ENCODE results near the gene SH3RF1. TPM values are rescaled to one million over a fixed set of nuclear protein-coding genes. Genes with fewer than 3 reads are reported as not detected.
"Not testable (repeated sequence)": the region's sequence is repeated elsewhere in the genome, so short reads cannot be mapped to it uniquely, and the experiment has no call there.

SH3RF1 gene
- total RNA-seq, 4 donors from 2014 or later: 10.6 to 17.9 (median 13.3) TPM

DNA sequence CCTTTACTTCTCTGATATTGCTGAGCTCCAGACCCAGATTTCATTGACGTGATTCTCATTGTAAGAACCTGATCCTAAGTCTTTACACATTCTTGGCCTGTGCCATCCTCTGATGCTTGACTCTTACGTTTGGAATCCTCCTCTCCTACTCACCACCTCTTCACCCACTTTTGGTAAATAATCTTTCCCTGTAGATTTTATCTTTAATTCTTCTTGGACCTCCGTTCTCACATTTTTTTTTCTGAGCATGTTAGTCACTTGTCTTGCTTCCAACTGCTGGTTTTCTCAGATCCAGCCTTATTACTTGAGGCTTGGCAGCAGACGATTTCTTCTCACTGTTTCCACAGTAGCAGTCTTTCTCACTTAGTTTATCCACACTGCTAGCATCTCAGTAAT lies 12.4 kb upstream of the SH3RF1 start:
- Histone ChIP-seq H3K9me3 (no peaks in the 10 kb centered on the region), H3K4me3 (no peak overlapping the region), H3K27me3 (no peaks in the 10 kb centered on the region), H3K4me1 (no peaks in the 10 kb centered on the region), H3K27ac (no peak overlapping the region), H3K36me3 (no peaks in the 10 kb centered on the region)
- WGBS, 2 donors: 72 to 74% methylated on average over 4 of the region's 4 CpGs
- no peak for TF ChIP-seq EP300 (IDR thresholded peaks at IDR 0.05)
- TF ChIP-seq, protein P1, sequence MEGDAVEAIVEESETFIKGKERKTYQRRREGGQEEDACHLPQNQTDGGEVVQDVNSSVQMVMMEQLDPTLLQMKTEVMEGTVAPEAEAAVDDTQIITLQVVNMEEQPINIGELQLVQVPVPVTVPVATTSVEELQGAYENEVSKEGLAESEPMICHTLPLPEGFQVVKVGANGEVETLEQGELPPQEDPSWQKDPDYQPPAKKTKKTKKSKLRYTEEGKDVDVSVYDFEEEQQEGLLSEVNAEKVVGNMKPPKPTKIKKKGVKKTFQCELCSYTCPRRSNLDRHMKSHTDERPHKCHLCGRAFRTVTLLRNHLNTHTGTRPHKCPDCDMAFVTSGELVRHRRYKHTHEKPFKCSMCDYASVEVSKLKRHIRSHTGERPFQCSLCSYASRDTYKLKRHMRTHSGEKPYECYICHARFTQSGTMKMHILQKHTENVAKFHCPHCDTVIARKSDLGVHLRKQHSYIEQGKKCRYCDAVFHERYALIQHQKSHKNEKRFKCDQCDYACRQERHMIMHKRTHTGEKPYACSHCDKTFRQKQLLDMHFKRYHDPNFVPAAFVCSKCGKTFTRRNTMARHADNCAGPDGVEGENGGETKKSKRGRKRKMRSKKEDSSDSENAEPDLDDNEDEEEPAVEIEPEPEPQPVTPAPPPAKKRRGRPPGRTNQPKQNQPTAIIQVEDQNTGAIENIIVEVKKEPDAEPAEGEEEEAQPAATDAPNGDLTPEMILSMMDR (IDR thresholded peaks at IDR 0.05): no peak
- no peak for TF ChIP-seq POLR2A (IDR thresholded peaks at IDR 0.05)
- no peak for DNase-seq (ENCODE audit: low spot score in 2 of 2)

DNA sequence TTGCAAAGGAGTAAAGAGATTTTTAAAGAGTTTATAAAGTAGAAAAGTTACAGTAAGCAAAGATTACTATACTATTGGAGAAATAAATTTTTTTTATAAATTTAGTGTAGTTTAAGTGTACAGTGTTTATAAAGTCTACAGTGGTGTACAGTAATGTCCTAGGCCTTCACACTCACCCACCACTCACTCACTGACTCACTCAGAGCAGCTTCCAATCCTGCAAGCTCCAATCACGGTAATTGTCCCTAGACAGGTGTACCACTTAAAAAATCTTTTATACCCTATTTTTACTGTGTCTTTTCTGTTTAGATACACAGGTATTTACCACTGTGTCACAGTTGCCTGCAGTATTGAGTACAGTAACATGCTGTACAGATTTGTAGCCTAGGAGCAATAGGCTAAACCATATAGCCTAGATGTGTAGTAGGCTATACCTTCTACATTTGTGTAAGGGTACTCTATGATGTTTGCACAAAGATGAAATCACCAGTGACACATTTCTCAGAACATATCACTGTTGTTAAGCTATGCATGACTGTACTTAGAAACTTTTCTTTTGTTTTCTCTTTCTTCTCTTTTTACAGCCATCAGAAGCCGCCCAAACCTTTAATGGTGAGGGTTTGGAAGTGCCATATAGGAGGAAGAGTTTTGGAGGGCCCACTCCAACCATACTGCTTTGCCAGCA lies 11.8 kb upstream of the SH3RF1 start:
- Histone ChIP-seq H3K27me3 (no peaks in the 10 kb centered on the region), H3K9me3 (no peaks in the 10 kb centered on the region), H3K4me3 (no peak overlapping the region), H3K36me3 (no peaks in the 10 kb centered on the region), H3K27ac (no peak overlapping the region), H3K4me1 (no peaks in the 10 kb centered on the region)
- DNase-seq (ENCODE audit: low spot score in 2 of 2): no peak
- 90 to 98% methylated on average over 2 of the region's 2 CpGs for WGBS, 2 donors
- TF ChIP-seq, protein P1 (IDR thresholded peaks at IDR 0.05): no peak
- TF ChIP-seq EP300 (IDR thresholded peaks at IDR 0.05): no peak
- TF ChIP-seq POLR2A (IDR thresholded peaks at IDR 0.05): no peak

DNA sequence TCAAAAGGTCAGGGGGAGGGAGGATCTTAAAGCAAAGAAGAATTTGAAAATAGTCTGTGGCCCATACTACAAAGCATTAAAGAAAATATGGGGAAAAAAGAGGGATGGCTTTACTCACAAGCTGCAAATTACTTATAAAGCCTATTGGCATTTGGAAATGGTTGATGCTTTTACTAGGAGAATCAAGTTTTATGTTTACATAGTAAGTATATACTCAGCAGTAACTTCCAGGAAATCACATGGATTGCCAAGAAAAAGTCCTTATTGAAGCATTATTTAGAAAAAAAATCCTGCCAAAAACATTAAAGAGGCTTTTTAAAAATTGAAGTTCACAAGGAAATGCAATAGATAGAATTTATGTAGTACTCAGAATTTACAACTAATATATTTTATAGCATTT lies 8.4 kb upstream of the SH3RF1 start:
- Histone ChIP-seq H3K4me3 (no peak overlapping the region), H3K9me3 (no peaks in the 10 kb centered on the region), H3K36me3 (no peaks in the 10 kb centered on the region), H3K27me3 (no peaks in the 10 kb centered on the region), H3K27ac (no peak overlapping the region), H3K4me1 (no peaks in the 10 kb centered on the region)
- no peak for TF ChIP-seq POLR2A (IDR thresholded peaks at IDR 0.05)
- TF ChIP-seq EP300 (IDR thresholded peaks at IDR 0.05): no peak
- TF ChIP-seq, protein P1 (IDR thresholded peaks at IDR 0.05): no peak
- DNase-seq (ENCODE audit: low spot score in 2 of 2): no peak

DNA sequence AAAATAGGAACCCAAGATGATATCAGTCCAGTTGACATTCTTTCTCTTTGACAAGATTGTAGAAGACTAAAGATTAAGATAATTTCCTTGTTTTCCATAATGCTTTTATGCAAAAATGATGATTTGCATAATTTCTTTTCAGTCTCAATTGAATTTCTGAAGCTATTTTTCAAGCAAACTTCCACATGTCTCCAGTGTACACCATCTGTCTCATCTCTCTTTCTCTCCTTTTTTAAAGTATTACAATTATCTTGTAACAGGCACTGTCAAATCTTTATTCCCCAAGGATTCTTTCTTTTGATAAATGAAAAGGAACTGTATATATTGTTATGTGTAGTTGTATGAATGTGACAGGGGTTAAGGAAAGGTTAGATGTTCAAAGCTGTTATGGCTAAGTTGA lies 7.9 kb upstream of the SH3RF1 start:
- no peaks in the 10 kb centered on the region for H3K4me1 ChIP-seq
- H3K27ac ChIP-seq: no peak overlapping the region
- H3K36me3 ChIP-seq: no peaks in the 10 kb centered on the region
- H3K4me3 ChIP-seq: no peak overlapping the region
- H3K27me3 ChIP-seq: no peaks in the 10 kb centered on the region
- H3K9me3 ChIP-seq: no peaks in the 10 kb centered on the region
- TF ChIP-seq EP300 (IDR thresholded peaks at IDR 0.05) (no peak), POLR2A (IDR thresholded peaks at IDR 0.05) (no peak)
- TF ChIP-seq, protein P1 (IDR thresholded peaks at IDR 0.05): no peak
- DNase-seq (ENCODE audit: low spot score in 2 of 2): no peak

DNA sequence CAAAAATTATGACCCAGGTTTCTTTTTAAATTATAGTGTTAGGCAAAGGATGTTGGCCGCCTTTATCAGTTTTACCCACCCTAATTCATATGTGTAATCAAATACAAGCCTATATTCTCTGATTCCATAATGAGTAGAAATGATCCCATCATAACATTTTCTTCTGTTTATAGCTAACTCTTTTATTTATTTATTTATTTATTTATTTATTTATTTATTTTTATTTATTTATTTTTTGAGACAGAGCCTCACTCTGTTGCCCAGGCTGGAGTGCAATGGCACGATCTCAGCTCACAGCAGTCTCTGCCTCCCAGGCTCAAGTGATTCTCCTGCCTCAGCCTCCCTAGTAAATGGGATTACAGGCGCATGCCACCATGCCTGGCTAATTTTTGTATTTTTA lies 7.1 kb upstream of the SH3RF1 start:
- not testable (repeated sequence) for H3K4me1 ChIP-seq; H3K4me3 ChIP-seq; H3K9me3 ChIP-seq; H3K27ac ChIP-seq; H3K36me3 ChIP-seq; DNase-seq (ENCODE audit: low spot score in 2 of 2); H3K27me3 ChIP-seq
- WGBS, 2 donors: 94% methylated on average over 3 of the region's 3 CpGs

DNA sequence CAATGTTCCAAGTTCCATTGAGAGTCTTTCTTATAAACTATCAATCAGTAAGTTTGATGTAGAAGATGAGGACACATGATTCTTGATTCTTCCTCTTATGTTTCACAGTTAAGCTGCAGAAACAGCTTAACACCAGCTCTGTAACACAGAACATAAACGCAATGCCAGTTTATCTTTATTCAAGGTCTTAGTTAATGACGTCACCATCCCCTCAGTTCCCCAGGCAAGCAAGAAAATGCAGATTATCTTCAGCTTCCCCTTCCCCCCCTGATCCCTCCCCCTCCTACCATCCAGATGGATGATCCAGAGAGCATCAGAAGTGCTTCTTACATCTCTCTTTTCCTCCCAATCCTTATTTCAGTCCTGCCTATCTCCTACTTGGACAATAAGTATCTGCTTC lies 4.4 kb upstream of the SH3RF1 start:
- Histone ChIP-seq H3K9me3 (no peaks in the 10 kb centered on the region), H3K27ac (no peak overlapping the region), H3K27me3 (no peaks in the 10 kb centered on the region), H3K36me3 (no peaks in the 10 kb centered on the region), H3K4me1 (peaks cover 0 to 16% (median 6%) of the 10 kb centered on the region in 4 donors), H3K4me3 (no peak overlapping the region)
- TF ChIP-seq, protein P1 (IDR thresholded peaks at IDR 0.05): no peak
- TF ChIP-seq EP300 (IDR thresholded peaks at IDR 0.05) (no peak), POLR2A (IDR thresholded peaks at IDR 0.05) (no peak)
- DNase-seq (ENCODE audit: low spot score in 2 of 2): no peak
- WGBS, 2 donors: 50% methylated on average over 2 of the region's 2 CpGs
